Erythroblast (primary cell): Measurements from ENCODE around the gene PADI6.

Experiments used
- DNase-seq, 2 experiments: peaks; one replicate each; lab custom pipeline; 2025; lab: John Stamatoyannopoulos, UW
- GATA1 ChIP-seq: IDR thresholded peaks from 2 replicates; pipeline ENCODE4 v1.6.1; 2011; ENCODE audit warnings: low read depth, mild to moderate bottlenecking, control low read depth, low read length, moderate library complexity
- POLR2A ChIP-seq: IDR thresholded peaks from 2 replicates; pipeline ENCODE4 v1.6.1; 2011; ENCODE audit warnings: mild to moderate bottlenecking, low read length

The PADI6 gene

GRCh38 chr1:17348593-17349234 is 23.3 kb upstream of the PADI6 start:
- TF ChIP-seq POLR2A = no peak
- no peak for TF ChIP-seq GATA1
- DNase-seq = no peak

- TF ChIP-seq POLR2A = no peak
- TF ChIP-seq GATA1 = no peak
- no peak for DNase-seq
Measured at GRCh38 chr1:17350083-17350482, 21.9 kb upstream of the PADI6 start.

GRCh38 chr1:17350928-17351446 is 21.0 kb upstream of the PADI6 start:
- TF ChIP-seq POLR2A (no peak), GATA1 (no peak)
- no peak for DNase-seq

- no peak for TF ChIP-seq GATA1
- no peak for TF ChIP-seq POLR2A
- DNase-seq = no peak
Measured at GRCh38 chr1:17351598-17352324, 20.2 kb upstream of the PADI6 start.

- no peak for DNase-seq
- TF ChIP-seq POLR2A (no peak), GATA1 (no peak)
Measured at GRCh38 chr1:17352419-17352909, 19.5 kb upstream of the PADI6 start.

- DNase-seq = no peak
- no peak for TF ChIP-seq GATA1
- TF ChIP-seq POLR2A = no peak
Measured at GRCh38 chr1:17355898-17356297, 16.1 kb upstream of the PADI6 start.

GRCh38 chr1:17356387-17357026 is 15.5 kb upstream of the PADI6 start:
- TF ChIP-seq POLR2A (no peak), GATA1 (no peak)
- no peak for DNase-seq

- TF ChIP-seq GATA1 (no peak), POLR2A (no peak)
- DNase-seq = no peak
Measured at GRCh38 chr1:17358557-17358956, 13.4 kb upstream of the PADI6 start.

- TF ChIP-seq POLR2A = no peak
- no peak for TF ChIP-seq GATA1
- no peak for DNase-seq
Measured at GRCh38 chr1:17359031-17359430, 13.0 kb upstream of the PADI6 start.

- no peak for TF ChIP-seq GATA1
- DNase-seq = peak; percentile 62 to 83
Measured at GRCh38 chr1:17359808-17360207, 12.2 kb upstream of the PADI6 start.

GRCh38 chr1:17360272-17360956 is 11.6 kb upstream of the PADI6 start:
- no peak for TF ChIP-seq POLR2A
- no peak for TF ChIP-seq GATA1
- DNase-seq = peak; percentile 73 to 91

- TF ChIP-seq POLR2A (no peak), GATA1 (no peak)
- DNase-seq = no peak
Measured at GRCh38 chr1:17361687-17362086, 10.3 kb upstream of the PADI6 start.

GRCh38 chr1:17363351-17363750 is 8.6 kb upstream of the PADI6 start:
- TF ChIP-seq POLR2A (no peak), GATA1 (no peak)
- DNase-seq = no peak
